HepG2 (cell line): ENCODE results near the gene SP6.

Source experiments
- CTCF ChIP-seq: sonication (generic); formaldehyde crosslinking; IDR thresholded peaks from 2 replicates; pipeline ENCODE4 v1.5.0; 2020; ENCODE audit warnings: mild to moderate bottlenecking, missing genetic modification reagents, moderate library complexity
- MAX ChIP-seq: IDR thresholded peaks from 2 replicates; pipeline ENCODE4 v1.6.1; 2012; ENCODE audit warnings: inconsistent platforms
- MAZ ChIP-seq, 2 experiments: sonication (generic) in 1 of 2; formaldehyde crosslinking in 1 of 2; IDR thresholded peaks; 2 replicates each; pipeline versions ENCODE4 v1.5.0 to v1.6.1; 2012 to 2020; ENCODE audit warnings: low read depth in 2 of 2, mild to moderate bottlenecking in 2 of 2, borderline replicate concordance in 1 of 2, improper control_type of control experiment in 1 of 2, low read length in 1 of 2, missing genetic modification reagents in 1 of 2, moderate library complexity in 1 of 2
- TRAFD1 ChIP-seq: sonication (generic); formaldehyde crosslinking; IDR thresholded peaks from 2 replicates; pipeline ENCODE4 v1.5.1; 2020; ENCODE audit warnings: missing genetic modification reagents, mild to moderate bottlenecking, borderline replicate concordance
- ZBTB40 ChIP-seq, 2 experiments: fragments of 450-650 bp in 1 of 2; sonication (generic) in 1 of 2; formaldehyde crosslinking in 1 of 2; IDR thresholded peaks; 2 replicates each; pipeline versions ENCODE4 v1.6.1 to v1.8.0; 2016 to 2022; ENCODE audit warnings: antibody characterized with exemption in 1 of 2, mild to moderate bottlenecking in 1 of 2, missing genetic modification reagents in 1 of 2
- ZNF274 ChIP-seq: sonication (generic); formaldehyde crosslinking; IDR thresholded peaks from 2 replicates; pipeline ENCODE4 v1.5.1; 2020; ENCODE audit warnings: mild to moderate bottlenecking, missing genetic modification reagents
- ZNF329 ChIP-seq: sonication (generic); formaldehyde crosslinking; IDR thresholded peaks from 2 replicates; pipeline ENCODE4 v1.9.0; 2021; ENCODE audit warnings: low read depth, mild to moderate bottlenecking, missing genetic modification reagents
- ZNF335 ChIP-seq: sonication (generic); formaldehyde crosslinking; IDR thresholded peaks from 2 replicates; pipeline ENCODE4 v1.4.0; 2020; ENCODE audit warnings: missing genetic modification reagents
- ZNF350 ChIP-seq: sonication (generic); formaldehyde crosslinking; IDR thresholded peaks from 2 replicates; pipeline ENCODE4 v1.4.0; 2020; ENCODE audit warnings: mild to moderate bottlenecking, low read depth, missing genetic modification reagents, borderline replicate concordance
- ZNF546 ChIP-seq: sonication (generic); formaldehyde crosslinking; conservative IDR thresholded peaks from 2 replicates; pipeline ENCODE4 v1.8.1; 2023; ENCODE audit warnings: mild to moderate bottlenecking, missing genetic modification reagents

- TF ChIP-seq MAX (no peak), ZNF274 (no peak), MAZ (IDR thresholded peaks at IDR 0.05; ENCODE audit: borderline replicate concordance, low read depth, low read length) (no peak), MAZ (CRISPR knock-in tag; IDR thresholded peaks at IDR 0.05; ENCODE audit: low read depth) (no peak), ZNF329 (CRISPR knock-in tag) (no peak), ZNF350 (CRISPR knock-in tag) (no peak), ZBTB40 (IDR thresholded peaks at IDR 0.05) (no peak), ZBTB40 (CRISPR knock-in tag; IDR thresholded peaks at IDR 0.05) (no peak), TRAFD1 (no peak), ZNF546 (no peak), CTCF (CRISPR knock-in tag) (no peak), ZNF335 (CRISPR knock-in tag) (no peak)
These were observed 26.5 kb upstream of the SP6 start for GRCh38 chr17:47877368-47878034.
